ENCODE data around the gene MKS1. TPM values are rescaled to one million over a fixed set of nuclear protein-coding genes. Genes with fewer than 3 reads are reported as not detected.

Gene MKS1
- total and polyA plus RNA-seq, 10 of the 15 experiments (the other 5 are each of a cell fraction or from before 2014, with no cell fraction given), result 5.7 to 21.4 (median 13.9) TPM

DNA sequence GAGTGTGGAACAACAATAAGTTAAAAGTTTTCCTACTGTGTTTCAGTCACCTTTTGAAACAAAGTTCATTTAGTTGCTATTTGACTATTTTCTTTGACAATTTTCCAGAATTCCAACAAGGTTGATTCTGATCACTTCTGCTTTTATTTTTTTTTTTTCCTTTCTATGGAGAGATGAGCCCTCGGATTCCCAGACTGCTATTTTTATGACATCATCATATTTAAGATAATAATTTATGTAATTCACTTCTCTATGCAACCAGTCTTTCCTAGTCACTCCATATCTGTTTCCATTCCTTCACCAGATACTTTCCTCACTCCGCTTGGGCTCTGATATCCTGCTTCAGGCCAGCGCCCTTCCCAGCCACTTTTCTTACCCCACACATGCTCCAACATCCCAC lies 44.2 kb downstream of the MKS1 start:
- no peak overlapping the region for H3K4me2 ChIP-seq (ENCODE audit: control insufficient read depth, insufficient read depth)
- no peak overlapping the region for H3K9ac ChIP-seq (ENCODE audit: control insufficient read depth, insufficient read depth, low read length)
- ChIA-PET RAD21 (ENCODE audit: unreplicated experiment) (no interaction called here), SMC1A (ENCODE audit: uncharacterized antibody, unreplicated experiment) (interaction anchor here (0.6 kb wide), 1 partner anchor 75 kb away, joined by 3 read pairs; no protein-coding TSS in a partner anchor), POLR2A (no interaction called here), CTCF (interaction anchor here (1.1 kb wide), 1 partner anchor 25 kb away, joined by 4 read pairs; no protein-coding TSS in a partner anchor)
- intact Hi-C loops (cut with micrococcal nuclease; ENCODE audit: unreplicated experiment) (loop anchor here (5.0 kb wide), 1 partner anchor 63 kb away; no protein-coding TSS in a partner anchor), in situ Hi-C loops (cut with MboI) (no loop called here)
- FAIRE-seq, result no peak
- no peaks in the 10 kb centered on the region for H3K4me1 ChIP-seq (ENCODE audit: control insufficient read depth, insufficient read depth, low read length)
- no peaks in the 10 kb centered on the region for H4K20me1 ChIP-seq (ENCODE audit: control insufficient read depth, insufficient read depth)
- no peak for DNase-seq (ENCODE audit: low read depth, low spot score)
- H3K36me3 ChIP-seq (ENCODE audit: control insufficient read depth in 2 of 2, insufficient read depth in 2 of 2, low read length in 1 of 2), result no peaks in the 10 kb centered on the region
- H3K27ac ChIP-seq (ENCODE audit: control insufficient read depth, insufficient read depth), result no peak overlapping the region
- H3K27me3 ChIP-seq (replicated peaks in 1 of 2; ENCODE audit: control insufficient read depth in 2 of 2, insufficient read depth in 2 of 2, low read length in 1 of 2), result no peaks in the 10 kb centered on the region; a peak in 1 of 4 replicates
- H3K4me3 ChIP-seq, result no peak overlapping the region
- no peak for ATAC-seq
- H2AFZ ChIP-seq (ENCODE audit: control insufficient read depth, low read depth, low read length), result no peak overlapping the region
- 11% methylated on average over 3 of the region's 3 CpGs for WGBS (ENCODE audit: insufficient coverage, insufficient replicate concordance, low lambda C conversion rate, missing lambda C conversion rate)
- H3K79me2 ChIP-seq (ENCODE audit: control insufficient read depth, insufficient read depth, low read length), result no peaks in the 10 kb centered on the region
- H3K9me3 ChIP-seq (replicated peaks; ENCODE audit: control insufficient read depth, insufficient read depth, low read length), result no peaks in the 10 kb centered on the region
- BruUV-seq (replicated peaks), result no TSS peak
- TF ChIP-seq POLR2AphosphoS2 (IDR thresholded peaks at IDR 0.05; ENCODE audit: low read depth, low read length) (no peak), TAF1 (IDR thresholded peaks at IDR 0.05; ENCODE audit: borderline replicate concordance, low read depth, low read length) (no peak), E2F8 (IDR thresholded peaks at IDR 0.05; ENCODE audit: low read depth, partially characterized antibody) (no peak), TARDBP (IDR thresholded peaks at IDR 0.05; ENCODE audit: borderline replicate concordance) (no peak), RBBP5 (conservative IDR thresholded peaks at IDR 0.05) (no peak), SPI1 (IDR thresholded peaks at IDR 0.05; ENCODE audit: borderline replicate concordance, insufficient read depth, low read depth, low read length) (no peak), SREBF2 (IDR thresholded peaks at IDR 0.05; ENCODE audit: low read length) (no peak), SUZ12 (IDR thresholded peaks at IDR 0.05; ENCODE audit: unreplicated experiment) (no peak), HDAC2 (IDR thresholded peaks at IDR 0.05) (no peak), POLR2A (IDR thresholded peaks at IDR 0.05; ENCODE audit: low read depth, low read length) (no peak), RB1 (IDR thresholded peaks at IDR 0.05; ENCODE audit: borderline replicate concordance) (no peak), RUNX3 (IDR thresholded peaks at IDR 0.05; ENCODE audit: low read length) (no peak), WRNIP1 (IDR thresholded peaks at IDR 0.05; ENCODE audit: borderline replicate concordance, low read depth, low read length) (no peak)
- TF ChIP-seq, protein P1, sequence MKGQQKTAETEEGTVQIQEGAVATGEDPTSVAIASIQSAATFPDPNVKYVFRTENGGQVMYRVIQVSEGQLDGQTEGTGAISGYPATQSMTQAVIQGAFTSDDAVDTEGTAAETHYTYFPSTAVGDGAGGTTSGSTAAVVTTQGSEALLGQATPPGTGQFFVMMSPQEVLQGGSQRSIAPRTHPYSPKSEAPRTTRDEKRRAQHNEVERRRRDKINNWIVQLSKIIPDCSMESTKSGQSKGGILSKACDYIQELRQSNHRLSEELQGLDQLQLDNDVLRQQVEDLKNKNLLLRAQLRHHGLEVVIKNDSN (IDR thresholded peaks at IDR 0.05; ENCODE audit: borderline replicate concordance, extremely low read length, insufficient read depth, low read depth, low read length), result no peak
- TF ChIP-seq, protein P2, sequence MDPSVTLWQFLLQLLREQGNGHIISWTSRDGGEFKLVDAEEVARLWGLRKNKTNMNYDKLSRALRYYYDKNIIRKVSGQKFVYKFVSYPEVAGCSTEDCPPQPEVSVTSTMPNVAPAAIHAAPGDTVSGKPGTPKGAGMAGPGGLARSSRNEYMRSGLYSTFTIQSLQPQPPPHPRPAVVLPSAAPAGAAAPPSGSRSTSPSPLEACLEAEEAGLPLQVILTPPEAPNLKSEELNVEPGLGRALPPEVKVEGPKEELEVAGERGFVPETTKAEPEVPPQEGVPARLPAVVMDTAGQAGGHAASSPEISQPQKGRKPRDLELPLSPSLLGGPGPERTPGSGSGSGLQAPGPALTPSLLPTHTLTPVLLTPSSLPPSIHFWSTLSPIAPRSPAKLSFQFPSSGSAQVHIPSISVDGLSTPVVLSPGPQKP (IDR thresholded peaks at IDR 0.05; ENCODE audit: low read depth, low read length), result no peak
- TF ChIP-seq, protein P3, sequence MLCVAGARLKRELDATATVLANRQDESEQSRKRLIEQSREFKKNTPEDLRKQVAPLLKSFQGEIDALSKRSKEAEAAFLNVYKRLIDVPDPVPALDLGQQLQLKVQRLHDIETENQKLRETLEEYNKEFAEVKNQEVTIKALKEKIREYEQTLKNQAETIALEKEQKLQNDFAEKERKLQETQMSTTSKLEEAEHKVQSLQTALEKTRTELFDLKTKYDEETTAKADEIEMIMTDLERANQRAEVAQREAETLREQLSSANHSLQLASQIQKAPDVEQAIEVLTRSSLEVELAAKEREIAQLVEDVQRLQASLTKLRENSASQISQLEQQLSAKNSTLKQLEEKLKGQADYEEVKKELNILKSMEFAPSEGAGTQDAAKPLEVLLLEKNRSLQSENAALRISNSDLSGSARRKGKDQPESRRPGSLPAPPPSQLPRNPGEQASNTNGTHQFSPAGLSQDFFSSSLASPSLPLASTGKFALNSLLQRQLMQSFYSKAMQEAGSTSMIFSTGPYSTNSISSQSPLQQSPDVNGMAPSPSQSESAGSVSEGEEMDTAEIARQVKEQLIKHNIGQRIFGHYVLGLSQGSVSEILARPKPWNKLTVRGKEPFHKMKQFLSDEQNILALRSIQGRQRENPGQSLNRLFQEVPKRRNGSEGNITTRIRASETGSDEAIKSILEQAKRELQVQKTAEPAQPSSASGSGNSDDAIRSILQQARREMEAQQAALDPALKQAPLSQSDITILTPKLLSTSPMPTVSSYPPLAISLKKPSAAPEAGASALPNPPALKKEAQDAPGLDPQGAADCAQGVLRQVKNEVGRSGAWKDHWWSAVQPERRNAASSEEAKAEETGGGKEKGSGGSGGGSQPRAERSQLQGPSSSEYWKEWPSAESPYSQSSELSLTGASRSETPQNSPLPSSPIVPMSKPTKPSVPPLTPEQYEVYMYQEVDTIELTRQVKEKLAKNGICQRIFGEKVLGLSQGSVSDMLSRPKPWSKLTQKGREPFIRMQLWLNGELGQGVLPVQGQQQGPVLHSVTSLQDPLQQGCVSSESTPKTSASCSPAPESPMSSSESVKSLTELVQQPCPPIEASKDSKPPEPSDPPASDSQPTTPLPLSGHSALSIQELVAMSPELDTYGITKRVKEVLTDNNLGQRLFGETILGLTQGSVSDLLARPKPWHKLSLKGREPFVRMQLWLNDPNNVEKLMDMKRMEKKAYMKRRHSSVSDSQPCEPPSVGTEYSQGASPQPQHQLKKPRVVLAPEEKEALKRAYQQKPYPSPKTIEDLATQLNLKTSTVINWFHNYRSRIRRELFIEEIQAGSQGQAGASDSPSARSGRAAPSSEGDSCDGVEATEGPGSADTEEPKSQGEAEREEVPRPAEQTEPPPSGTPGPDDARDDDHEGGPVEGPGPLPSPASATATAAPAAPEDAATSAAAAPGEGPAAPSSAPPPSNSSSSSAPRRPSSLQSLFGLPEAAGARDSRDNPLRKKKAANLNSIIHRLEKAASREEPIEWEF (IDR thresholded peaks at IDR 0.05; ENCODE audit: insufficient replicate concordance, low read depth, low read length), result no peak

Measured in GM12878 (cell line).